GM18907 (cell line): ENCODE measurements around the gene A4GALT.
A peak's percentile ranks its signal among the peaks of the same experiment; 100 is the strongest.
"Not testable (repeated sequence)": the region's sequence is repeated elsewhere in the genome, so short reads cannot be mapped to it uniquely, and the experiment has no call there.

Source experiments
- ATAC-seq: cut with Tn5 transposase; IDR thresholded peaks from one replicate; pipeline ENCODE4 v1.9.1; 2021; ENCODE audit warnings: mild to moderate bottlenecking, moderate library complexity; ENCODE audit not compliant: unreplicated experiment

A4GALT gene, protein sequence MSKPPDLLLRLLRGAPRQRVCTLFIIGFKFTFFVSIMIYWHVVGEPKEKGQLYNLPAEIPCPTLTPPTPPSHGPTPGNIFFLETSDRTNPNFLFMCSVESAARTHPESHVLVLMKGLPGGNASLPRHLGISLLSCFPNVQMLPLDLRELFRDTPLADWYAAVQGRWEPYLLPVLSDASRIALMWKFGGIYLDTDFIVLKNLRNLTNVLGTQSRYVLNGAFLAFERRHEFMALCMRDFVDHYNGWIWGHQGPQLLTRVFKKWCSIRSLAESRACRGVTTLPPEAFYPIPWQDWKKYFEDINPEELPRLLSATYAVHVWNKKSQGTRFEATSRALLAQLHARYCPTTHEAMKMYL

DNA sequence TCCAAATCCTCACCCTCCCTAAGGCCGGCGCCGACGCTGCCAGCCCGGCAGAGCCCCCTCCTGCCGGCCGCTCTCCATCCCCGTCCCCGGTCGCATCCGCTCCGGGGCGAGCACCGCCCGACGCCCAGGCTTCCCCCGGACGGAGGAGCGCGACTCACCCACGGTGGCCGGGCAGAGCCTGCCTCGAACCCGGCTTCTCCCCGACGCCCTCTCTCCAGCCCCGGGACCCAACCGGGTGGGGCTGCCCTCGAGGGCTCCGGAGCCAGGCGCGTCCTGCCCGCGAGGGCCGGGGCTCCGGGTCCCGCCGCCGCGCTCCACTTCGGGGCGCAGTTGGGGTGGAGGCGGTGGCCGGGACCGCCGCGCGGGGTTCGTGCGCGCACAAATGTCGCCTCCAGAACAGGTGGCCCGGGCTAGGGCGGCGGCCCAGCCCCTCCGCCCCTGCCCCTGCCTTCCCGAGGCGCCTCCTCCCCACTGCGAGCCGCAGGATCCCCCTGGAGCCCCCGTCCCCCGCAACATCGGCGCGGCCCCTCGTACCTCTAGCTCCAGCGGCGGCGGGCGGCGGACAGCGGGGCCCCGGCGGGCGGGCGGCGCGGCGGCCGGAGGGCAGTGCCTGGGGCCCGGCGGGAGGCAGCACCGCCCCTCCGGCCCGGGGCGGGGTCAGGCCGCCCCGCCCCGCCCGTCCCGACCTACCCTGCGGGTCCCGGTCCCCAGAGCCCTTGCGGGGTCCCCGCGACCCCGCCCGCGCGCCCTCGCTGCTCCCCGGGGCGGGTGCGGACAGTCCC lies at the start of gene A4GALT:
Gene A4GALT (minus strand): TSS at position 608 of the 782 bp plus-strand sequence. CDS start 26,919 bp downstream, outside the sequence.
- no peak for ATAC-seq

DNA sequence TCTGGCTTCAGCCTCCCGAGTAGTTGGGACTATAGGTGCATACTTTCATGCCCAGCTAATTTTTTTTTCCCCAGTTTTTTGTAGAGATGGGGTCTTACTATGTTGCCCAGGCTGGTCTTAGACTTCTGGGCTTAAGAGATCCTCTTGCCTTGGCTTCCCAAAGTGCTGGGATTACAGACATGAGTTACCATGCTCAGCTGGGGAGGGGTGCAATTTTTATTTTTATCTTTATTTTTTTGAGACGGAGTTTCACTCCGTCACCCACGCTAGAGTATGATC lies 49.7 kb upstream of the A4GALT start:
- no peak for ATAC-seq

DNA sequence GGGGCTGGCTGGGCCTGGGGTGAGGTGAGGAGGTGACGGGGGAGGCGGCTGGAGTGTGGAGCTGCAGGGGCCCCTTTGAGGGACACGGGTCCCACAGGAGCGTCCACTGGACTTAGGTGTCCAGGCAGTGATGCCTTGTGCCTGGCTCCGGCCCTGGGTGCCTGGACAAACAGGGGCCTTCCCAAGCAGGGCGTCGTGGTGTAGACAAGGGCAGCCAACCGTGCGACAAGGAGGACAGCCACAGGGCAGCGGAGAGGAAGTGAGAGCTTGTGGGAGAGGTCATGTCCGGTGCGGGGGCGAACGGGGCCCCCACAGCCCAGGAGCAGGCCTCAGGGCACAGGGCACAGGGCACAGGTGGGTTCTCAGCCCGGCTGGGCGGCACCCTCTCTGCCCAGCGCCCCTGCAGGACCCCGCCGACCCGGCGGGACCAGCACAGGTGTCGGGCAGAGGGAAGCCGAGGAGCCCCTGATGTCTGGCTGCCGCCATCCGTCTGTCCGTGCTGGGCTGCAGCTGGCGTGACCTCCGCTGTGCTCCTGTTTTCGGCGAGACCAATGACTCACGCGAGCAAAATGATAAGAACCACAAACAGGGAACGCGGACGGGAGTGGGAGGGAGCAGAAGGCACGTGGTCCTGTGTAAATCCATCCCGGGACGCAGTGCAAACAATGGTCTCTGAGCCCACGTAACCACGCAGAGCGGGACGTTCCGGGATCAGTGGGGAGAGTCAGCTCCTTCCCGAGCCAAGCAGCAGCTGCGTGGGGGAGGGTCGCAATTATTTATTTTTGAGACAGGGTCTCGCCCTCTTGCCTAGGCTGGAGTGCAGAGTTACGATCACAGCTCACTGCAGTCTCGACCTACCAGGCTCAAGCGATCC lies 49.1 kb upstream of the A4GALT start:
- peak; percentile 72 for ATAC-seq

DNA sequence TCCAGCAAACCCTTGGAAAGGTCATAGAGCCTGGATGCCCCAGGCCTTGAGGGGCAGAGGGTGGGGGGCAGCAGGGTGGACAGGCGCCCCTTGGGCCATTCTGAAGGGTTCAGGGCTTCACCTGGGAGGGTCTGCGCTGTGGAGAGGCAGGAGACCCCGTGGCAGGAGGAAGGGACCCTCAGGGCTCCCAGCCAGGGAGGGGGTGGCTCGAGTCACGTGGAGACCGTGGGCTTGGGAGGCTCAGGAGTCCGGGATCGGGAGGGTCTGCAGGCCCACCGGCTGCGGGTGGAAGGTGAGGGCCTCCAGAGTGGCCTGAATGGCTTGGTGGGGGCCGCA lies 48.5 kb upstream of the A4GALT start:
- ATAC-seq = no peak

DNA sequence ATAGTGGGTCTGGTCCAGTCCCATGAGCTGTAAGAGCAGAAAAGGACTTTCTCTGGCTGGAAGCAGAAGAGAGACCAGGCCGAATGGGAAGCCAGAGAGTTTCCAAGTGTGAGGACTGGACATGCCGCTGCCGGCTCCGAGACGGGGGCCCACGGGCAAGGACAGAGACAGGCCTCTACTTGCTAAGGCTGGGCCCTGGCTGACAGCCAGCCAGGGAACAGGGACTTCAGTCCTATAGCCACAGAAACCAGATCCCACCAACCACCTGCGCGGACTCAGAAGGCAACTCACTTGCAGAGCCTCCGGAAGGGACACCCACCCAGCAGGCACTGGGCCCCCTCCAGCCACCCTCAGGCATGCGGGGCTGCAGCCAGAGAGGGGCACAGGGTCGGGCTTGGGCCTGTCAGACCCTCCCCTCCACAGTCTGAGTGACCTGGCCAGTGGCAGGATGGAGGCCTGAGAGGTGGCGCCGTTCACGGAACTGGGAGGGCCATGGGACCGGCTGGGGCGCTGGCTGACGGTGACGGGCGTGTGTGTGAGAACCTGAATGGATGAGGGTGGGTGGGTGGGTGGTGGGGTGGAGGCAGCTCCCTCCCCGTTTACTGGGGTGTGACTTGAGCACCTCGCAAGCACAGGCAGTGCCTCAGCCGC lies 47.8 kb upstream of the A4GALT start:
- ATAC-seq = no peak

DNA sequence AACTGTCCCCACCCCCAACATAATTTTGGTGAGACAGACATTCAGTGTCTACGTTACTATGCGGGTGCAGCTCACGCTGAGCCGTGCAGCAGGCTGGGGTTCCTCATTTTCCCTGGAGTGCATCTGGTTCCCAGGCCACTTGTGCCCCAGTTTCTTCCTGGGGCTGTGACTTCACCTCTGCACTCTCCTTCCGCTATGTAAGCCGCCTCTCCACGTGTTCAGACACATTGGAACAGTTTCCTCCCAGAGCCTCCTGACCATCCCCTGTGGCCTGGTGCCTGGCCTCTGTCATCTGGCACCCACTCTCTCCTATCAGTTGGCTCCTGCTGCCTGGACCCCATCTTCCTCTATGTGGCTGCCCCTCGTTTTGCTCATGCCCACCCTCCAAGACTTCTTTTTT lies 46.2 kb upstream of the A4GALT start:
- ATAC-seq = no peak

DNA sequence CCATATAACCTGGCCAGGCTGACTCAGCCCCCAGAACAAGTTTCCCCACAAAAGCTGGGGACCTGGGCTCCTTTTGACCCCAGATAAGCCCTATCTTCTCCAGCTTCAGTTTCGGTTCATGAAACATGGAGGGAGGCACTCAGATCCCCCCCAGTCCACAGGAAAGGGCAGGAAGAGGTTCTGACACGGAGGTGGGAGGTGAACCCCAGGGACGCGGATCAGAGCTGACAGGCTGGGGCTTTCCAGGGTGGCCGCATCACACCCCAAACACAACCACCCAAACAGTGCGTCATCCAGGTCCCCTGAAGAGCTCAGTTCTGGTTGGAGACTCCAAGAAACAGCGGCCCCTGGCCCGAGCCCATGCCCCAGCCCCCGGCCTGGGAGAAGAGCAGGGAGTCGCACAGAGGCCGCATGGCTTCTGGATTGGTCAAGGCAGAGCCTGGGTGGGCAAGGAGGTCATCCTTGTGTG lies 44.3 kb upstream of the A4GALT start:
- ATAC-seq = no peak

DNA sequence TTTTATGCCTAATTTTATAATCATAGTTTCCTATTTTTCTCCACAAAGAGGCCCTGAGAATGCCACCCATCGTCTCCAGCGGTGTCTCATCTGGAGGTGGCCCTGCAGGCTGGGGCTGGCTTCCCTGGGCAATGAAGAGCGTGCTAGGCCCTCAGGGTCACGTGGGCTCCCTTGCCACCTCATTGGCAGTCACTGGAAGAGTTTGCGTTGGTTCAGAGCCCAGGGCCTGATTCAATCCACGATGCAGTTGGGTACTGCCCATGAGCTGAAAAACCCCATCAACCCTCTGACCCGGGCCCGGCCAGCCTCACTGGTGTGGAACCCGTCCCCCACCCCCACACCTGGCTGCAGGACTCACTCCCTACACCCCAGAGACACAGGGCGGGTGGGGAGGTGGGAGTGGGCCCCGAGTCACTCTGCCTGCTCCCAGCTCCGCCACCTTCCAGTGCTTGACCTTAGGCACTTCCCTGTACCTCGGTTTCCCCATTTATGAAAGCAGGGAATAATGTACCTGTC lies 43.4 kb upstream of the A4GALT start:
- no peak for ATAC-seq

DNA sequence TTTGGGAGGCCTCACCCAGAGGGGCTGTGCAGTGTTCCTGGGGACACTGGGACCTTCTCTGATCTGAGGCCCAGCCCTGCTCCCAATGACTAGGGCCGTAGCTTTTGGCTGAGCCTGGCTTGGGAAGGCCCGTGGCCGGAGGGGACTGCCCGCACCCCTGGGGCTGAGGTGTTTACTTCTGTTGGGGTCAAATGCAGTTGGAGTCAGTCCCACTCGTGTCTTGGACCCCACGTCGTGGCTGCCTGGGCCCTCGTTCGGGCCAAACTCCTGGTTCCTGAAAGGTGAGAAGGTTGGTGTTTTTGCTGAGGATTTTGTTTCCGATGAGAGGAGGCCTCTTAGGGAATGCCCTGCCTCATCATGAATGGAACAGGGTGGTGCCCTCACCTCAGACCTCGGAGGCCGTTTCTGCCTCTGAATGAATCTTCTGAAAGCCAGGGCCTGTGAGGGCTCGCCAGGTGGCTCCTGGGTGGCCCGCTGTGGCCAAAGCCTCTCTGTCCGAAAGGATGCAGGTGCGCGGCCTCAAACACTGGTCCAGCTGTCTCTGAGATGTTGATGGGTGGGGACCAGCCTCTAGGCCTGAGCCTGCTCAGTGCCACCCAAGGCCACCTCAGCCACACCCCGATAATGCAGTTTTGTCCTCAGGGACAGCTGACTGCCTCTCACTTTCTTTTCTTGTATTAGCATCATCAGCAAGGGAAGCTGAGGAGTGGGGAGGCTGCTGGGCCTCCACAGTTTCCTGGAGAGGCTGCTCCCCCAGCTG lies 40.3 kb upstream of the A4GALT start:
- no peak for ATAC-seq

DNA sequence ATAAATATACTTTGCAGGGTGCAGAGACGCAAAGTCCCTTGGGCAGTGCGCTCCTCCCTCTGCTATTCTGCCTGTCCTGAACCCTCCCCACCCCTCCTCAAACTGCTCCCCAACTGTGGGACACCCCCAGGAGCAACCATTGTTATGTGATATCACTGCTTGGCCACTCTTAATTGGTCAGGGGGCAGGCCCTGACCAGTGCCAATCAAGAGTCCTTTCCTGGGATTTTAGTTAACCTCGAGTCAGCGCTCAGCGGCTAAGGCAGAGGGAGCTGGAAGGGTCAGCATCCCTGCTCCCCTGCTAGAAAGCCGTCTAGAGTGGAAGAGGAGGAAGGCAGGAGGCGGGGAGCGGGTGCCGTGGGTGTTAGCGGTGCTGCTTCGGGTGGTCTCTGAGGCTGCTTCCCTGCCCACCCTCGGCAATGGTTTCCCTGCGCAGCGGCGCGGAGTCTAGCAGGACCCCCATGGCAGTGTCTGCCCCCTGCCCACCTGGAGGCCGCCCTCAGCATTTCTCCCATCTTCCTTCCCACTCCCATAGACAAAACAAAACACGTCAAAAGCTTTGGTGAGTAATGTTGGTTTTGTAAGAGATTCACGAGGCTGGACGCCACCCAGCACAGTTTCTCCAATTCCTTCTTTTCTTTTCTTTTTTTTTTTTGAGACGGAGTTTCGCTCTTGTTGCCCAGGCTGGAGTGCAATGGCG lies 38.4 kb upstream of the A4GALT start:
- ATAC-seq = no peak

DNA sequence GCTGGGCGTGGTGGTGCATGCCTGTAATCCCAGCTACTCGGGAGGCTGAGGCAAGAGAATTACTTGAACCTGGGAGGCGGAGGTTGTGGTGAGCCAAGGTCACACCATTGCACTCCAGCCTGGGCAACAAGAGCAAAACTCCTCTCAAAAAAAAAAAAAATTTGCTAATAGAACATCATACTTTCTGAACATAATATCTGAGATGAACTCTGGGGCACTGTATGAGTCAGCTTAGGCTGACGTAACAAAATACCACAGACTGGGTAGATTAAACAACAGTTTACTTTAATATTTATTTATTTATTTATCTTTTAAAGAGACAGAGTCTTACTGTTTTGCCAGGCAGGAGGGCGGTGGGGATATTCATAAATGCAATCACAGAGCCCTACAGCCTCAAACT lies 34.9 kb upstream of the A4GALT start:
- not testable (repeated sequence) for ATAC-seq

DNA sequence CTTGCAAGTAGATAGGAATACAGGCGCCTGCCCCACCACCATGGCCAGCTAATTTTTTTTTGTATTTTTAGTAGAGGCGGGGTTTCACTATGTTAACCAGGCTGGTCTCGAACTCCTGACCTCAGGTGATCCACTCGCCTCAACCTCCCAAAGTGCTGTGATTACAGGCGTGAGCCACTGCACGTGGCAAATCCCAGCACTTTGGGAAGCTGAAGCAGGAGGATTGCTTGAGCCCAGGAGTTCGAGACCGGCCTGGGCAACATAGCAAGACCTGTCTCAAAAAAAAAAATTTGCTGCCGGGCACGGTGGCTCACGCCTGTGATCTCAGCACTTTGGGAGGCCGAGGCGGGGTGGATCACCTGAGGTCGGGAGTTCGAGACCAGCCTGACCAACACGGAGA lies 34.5 kb upstream of the A4GALT start:
- not testable (repeated sequence) for ATAC-seq

DNA sequence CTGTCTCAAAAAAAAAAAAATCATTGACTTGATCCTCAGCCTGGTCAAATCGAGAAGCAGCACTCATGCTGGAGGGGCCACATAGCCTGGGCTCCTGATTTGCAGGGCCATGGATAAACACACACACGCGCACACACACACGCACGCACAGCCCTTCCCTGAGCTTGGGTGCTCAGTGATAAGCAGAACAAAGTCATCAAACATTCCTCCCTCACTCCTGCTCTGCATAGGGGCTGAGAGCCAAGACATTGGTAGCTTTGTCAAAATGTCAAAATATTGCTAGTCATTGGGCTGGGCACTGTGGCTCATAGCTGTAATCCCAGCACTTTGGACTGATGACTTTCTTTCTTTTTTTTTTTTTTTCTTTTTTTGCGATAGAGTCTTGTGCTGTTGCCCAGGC lies 34.0 kb upstream of the A4GALT start:
- no peak for ATAC-seq

DNA sequence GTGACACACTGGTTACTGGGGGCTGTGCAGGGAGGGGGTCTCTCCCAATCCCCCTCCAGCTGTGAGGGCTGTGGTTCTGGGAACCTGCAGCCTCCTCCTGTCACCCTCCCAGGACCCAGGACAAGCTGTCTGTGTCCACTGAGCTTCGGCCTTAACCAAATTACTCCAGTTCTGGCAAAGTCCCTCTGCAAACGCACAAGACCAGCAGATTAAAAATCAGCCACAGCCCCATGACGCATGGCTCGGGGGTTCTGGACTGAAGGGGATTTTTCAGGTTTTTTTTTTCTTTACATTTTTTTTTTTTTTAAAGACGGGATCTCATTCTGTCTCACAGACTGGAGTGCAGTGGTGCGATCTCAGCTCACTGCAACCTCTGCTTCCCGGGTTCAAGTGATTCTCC lies 32.2 kb upstream of the A4GALT start:
- ATAC-seq = peak; percentile 59

DNA sequence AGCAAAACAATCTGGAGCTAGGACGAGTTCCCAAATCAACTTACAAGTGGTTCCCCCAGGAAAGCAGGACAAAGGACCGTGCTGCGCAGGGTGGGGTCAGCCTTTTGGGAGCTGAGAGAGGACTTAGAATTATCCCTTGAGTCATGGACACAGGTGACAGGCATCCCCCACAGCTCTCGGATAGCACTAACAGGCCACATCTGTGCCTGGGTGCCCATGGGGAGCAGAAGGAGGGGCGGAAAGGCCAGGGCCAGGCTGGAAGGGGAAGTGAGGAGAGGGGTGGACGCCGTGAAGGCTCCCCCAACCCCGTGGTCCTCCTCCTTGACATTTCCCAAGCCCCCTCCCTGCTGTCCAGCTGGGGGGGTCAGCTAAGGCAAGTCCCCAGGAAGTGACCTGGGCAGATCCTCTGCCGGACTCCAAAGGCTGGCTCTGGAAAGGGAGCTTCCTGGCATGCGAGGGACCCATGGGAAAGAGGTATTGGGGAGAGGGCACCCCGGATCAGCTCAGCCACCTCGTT lies 31.6 kb upstream of the A4GALT start:
- peak; percentile 8 for ATAC-seq

DNA sequence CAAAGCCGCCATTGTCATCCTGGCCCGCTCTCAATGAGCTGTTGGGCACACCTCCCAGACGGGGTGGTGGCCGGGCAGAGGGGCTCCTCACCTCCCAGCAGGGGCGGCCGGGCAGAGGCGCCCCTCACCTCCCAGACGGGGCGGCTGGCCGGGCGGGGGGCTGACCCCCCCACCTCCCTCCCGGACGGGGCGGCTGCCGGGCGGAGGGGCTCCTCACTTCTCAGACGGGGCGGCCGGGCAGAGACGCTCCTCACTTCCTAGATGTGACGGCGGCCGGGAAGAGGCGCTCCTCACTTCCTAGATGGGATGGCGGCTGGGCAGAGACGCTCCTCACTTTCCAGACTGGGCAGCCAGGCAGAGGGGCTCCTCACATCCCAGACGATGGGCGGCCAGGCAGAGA lies 29.8 kb upstream of the A4GALT start:
- not testable (repeated sequence) for ATAC-seq

DNA sequence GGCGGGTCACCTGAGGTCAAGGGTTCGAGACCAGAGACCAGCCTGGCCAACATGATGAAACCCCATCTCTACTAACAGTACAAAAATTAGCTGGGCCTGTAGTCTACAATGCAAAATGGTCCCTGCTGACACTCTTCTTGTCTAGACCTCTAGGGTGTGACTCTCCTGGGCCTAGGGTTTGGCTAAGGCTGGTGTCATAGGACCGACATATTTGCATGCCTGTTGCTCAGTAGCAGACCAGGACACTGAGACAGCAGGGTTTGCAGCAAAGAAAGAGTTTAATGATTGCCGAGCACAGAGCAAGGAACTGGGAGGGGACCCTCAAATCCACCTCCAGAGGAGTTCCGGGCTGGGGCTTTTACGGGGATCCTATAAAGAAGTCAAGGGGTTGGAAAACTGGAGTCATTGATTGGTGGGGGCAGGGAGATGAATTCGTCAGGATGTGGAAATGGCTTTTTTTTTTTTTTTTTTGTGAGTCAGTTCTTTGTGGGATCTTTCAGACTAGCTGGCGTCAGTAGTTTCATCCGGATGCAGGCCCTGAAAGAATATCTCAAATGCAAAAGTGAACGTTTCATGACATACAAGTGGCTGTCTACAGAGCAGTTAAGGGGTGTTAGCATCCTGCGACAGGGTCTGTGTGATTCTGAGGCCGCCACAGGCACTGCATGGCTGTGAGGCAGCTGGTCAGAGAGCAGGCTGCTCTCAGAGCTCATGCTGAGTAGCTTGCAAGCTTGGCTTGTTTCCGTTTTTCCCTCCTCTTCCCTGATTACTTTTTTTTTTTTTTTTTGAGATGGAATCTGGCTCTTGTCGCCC lies 27.2 kb upstream of the A4GALT start:
- ATAC-seq = no peak

DNA sequence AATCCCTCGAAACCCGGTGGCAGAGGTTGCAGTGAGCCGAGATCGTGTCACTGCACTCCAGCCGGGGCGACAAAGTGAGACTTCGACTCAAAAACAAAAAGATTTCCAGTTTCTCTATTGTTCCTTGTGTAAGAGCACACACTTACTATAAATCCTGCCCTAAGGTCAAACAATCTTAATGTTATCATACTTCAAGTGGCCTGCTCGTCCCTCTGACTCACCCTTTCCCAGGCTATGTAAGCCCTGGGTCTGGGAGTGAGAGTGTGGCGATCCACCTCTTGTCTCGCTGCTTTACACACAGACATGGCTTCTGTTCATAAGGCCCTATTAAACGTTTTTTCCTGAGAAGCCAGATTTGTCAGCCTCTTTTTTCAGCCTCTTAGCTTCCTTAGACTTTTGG lies 24.4 kb upstream of the A4GALT start:
- ATAC-seq = no peak
